HFF-Myc (cell line): ENCODE results near the gene HAPSTR1.

Experiments used
- DNase-seq: peaks from one replicate; pipeline ENCODE4 v3.0.0-alpha.2; 2011; ENCODE audit warnings: low read depth; ENCODE audit errors: extremely low read depth
- H3K4me3 ChIP-seq: replicated peaks from 2 replicates; pipeline ENCODE4 v1.5.1; 2011; ENCODE audit warnings: low read depth, mild to moderate bottlenecking, control low read depth, low read length
- TF ChIP-seq, protein P1 (sequence below): IDR thresholded peaks from 2 replicates; pipeline ENCODE4 v1.5.1; 2012; ENCODE audit warnings: mild to moderate bottlenecking, low read depth, low read length, control low read depth; ENCODE audit errors: missing control alignments

HAPSTR1 gene

DNA sequence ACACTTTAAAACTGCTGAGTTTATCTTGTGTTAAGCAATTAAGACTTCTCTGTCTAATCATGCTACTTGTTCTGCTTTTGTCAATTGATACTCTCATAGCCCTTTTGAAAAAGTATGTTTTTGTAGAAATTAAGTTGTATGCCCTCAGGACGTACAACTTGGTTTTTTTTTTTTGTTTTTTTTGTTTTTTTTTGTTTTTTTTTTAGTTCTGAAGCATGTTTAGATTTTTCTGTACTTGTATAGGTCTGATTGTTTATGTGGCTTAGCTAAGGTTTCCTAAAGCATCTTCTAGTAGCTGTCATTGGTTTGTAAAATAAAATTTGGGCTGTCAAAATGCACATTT is 21.4 kb downstream of the HAPSTR1 start:
- DNase-seq = no peak
- TF ChIP-seq, protein P1, sequence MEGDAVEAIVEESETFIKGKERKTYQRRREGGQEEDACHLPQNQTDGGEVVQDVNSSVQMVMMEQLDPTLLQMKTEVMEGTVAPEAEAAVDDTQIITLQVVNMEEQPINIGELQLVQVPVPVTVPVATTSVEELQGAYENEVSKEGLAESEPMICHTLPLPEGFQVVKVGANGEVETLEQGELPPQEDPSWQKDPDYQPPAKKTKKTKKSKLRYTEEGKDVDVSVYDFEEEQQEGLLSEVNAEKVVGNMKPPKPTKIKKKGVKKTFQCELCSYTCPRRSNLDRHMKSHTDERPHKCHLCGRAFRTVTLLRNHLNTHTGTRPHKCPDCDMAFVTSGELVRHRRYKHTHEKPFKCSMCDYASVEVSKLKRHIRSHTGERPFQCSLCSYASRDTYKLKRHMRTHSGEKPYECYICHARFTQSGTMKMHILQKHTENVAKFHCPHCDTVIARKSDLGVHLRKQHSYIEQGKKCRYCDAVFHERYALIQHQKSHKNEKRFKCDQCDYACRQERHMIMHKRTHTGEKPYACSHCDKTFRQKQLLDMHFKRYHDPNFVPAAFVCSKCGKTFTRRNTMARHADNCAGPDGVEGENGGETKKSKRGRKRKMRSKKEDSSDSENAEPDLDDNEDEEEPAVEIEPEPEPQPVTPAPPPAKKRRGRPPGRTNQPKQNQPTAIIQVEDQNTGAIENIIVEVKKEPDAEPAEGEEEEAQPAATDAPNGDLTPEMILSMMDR = no peak
- no peak overlapping the region for H3K4me3 ChIP-seq

DNA sequence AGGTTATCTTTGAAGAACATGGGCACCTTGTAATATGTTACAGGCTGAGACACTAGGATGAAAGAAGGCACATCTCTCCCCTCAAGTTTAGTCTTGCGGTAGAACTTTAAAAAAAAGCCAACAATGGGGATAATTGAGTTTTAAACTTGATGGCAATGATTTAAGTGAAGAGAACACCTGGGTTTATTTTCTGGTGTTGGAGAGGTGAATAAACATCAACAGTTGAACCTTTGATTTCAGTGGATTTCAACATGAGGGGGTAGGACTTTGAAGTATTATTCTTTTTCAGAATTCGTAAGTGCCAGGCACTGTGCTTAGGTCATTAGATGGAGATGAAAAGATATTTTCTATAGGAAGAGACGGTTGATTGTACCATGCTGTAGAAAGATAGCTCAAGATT is 22.3 kb downstream of the HAPSTR1 start:
- DNase-seq = no peak
- TF ChIP-seq, protein P1 = no peak
- H3K4me3 ChIP-seq = no peak overlapping the region

DNA sequence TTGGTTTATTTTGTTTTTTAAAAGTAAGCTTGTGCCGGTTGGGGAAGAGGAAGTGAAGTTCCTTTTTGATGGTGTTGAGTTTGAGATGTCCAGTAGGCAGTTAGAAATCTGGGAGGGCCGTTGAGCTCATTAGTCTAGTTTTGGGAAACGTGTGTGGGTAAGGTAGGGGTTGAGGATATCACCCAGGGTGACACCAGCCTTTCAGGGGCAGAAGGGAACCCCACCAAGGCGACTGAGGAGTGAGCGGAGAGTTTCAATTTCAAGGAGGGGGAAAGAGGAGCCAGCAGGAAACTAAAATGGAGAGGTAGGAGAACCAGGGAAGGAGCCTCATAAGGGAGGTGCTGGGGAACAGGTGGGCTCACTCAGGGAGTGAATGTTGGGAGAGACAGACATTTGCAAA is 22.7 kb downstream of the HAPSTR1 start:
- H3K4me3 ChIP-seq = no peak overlapping the region
- TF ChIP-seq, protein P1 = no peak
- DNase-seq = no peak

DNA sequence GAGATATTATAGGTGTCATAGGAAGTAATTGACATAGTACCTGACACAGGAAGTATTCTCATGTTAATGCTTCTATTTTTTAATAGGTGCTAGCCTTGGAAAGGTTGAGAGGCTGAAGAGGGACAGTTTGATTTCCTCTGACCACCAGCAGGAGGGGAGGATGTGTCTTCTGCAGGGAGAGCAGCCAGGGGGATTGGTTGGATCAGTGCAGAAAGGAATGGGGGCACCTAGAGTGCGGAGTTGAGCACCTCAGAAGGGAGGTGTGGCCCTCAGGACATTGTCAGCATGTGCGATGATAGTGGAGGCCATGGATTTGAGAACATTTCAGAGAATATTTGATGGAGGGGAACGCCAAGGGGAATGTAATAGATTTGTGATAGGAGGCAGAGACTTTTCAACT is 23.4 kb downstream of the HAPSTR1 start:
- no peak for DNase-seq
- TF ChIP-seq, protein P1 = no peak
- H3K4me3 ChIP-seq = no peak overlapping the region

DNA sequence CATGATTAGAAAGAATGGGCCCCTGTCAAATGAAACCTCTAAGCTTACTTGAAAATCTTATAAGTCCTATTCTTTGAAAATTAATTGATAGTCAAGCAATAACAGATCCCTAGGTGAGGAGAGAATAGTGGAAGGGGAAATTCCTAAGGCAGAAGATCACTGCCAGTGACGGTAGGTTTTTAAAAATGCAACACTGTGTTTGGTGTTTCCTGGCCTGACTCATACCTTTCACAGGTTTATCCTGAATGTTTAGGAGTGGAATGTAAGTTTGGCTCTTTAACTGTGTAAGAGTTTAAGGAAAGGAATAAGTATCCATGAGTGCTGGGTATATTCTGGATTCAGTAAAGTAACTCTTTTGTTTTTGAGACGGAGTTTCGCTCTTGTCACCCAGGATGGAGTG is 23.8 kb downstream of the HAPSTR1 start:
- no peak overlapping the region for H3K4me3 ChIP-seq
- TF ChIP-seq, protein P1 = no peak
- DNase-seq = no peak

DNA sequence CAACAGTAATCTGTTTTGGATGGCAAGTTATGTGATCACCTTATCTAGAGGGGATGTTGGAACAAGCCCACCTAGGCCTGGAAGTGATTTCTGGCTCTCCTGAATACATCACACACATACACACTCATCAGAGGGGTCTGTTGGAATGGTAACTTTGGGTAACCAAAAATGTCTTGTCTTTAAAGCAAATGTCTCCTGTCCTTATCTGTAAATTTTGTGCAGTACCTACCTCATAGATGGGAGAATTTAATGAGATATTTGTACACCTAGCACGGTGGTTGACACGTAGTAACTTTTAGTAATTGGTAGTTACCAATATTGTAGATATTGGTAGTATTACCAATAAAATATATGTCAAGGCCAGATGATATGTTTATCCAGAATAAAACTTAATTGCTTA is 24.7 kb downstream of the HAPSTR1 start:
- H3K4me3 ChIP-seq = no peak overlapping the region
- TF ChIP-seq, protein P1 = no peak
- no peak for DNase-seq

DNA sequence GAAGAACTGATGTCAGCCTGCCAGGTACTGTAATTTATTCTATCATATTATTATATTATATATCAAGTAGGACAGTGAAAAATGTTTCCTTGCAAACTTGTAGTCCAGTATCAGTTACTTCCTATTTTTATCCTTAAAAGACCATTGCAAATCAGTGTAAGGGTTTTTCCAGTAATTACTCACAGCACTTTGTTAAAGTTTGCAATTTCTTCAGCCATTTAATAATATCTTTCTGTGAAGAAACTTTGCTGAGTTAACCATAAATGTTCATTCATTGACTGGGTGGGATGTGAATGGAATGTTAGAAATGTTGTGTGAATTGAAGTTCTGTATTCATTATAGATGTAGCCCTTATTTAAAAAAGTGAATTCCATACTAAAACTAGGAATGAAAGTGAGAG is 26.7 kb downstream of the HAPSTR1 start:
- H3K4me3 ChIP-seq = no peak overlapping the region
- TF ChIP-seq, protein P1 = no peak
- no peak for DNase-seq
